Suprapubic skin (tissue), 4 donors: ENCODE results near the gene HS3ST6. TPM values are rescaled to one million over a fixed set of nuclear protein-coding genes. Genes with fewer than 3 reads are reported as not detected.

ENCODE experiments used
- DNase-seq, 2 donors: peaks; one replicate each; pipeline ENCODE4 v3.0.0-alpha.2; 2019; ENCODE audit warnings: low spot score in 2 of 2
- H3K27ac ChIP-seq: fragments of 200-600 bp; sonication (generic); one replicate; pipeline ENCODE4 v1.5.1; 2019
- H3K27me3 ChIP-seq: fragments of 200-600 bp; sonication (generic); one replicate; pipeline ENCODE4 v1.5.1; 2019
- H3K36me3 ChIP-seq: fragments of 200-600 bp; sonication (generic); one replicate; pipeline ENCODE4 v1.5.1; 2019
- H3K4me1 ChIP-seq: fragments of 200-600 bp; sonication (generic); one replicate; pipeline ENCODE4 v1.5.1; 2019
- H3K4me3 ChIP-seq: fragments of 200-600 bp; sonication (generic); one replicate; pipeline ENCODE4 v1.5.1; 2019; ENCODE audit warnings: mild to moderate bottlenecking
- H3K9me3 ChIP-seq: fragments of 200-600 bp; sonication (generic); one replicate; pipeline ENCODE4 v1.5.1; 2019
- CTCF ChIP-seq, 2 donors: fragments of 200-600 bp in 1 of 2; fragments of 450-650 bp in 1 of 2; sonication (generic) in 1 of 2; IDR thresholded peaks; one replicate each; pipeline ENCODE4 v1.5.1; 2016 to 2019; ENCODE audit warnings: antibody characterized with exemption in 2 of 2, mild to moderate bottlenecking in 1 of 2, moderate library complexity in 1 of 2
- EP300 ChIP-seq: sonication (generic); formaldehyde crosslinking; IDR thresholded peaks from one replicate; pipeline ENCODE4 v1.6.1; 2017; ENCODE audit warnings: antibody characterized with exemption
- POLR2A ChIP-seq, 2 donors: fragments of 450-650 bp; IDR thresholded peaks; one replicate each; pipeline ENCODE4 v1.6.1; 2017; ENCODE audit warnings: antibody characterized with exemption in 2 of 2, mild to moderate bottlenecking in 2 of 2, moderate library complexity in 2 of 2
- POLR2AphosphoS5 ChIP-seq, 3 donors: sonication (generic); formaldehyde crosslinking; IDR thresholded peaks; one replicate each; pipeline ENCODE4 v1.6.1; 2017; ENCODE audit warnings: antibody characterized with exemption in 3 of 3
- WGBS: methylation state at CpG from one replicate; pipeline ENCODE4 v1.1.5; 2018; 5-methylcytosine and 5-hydroxymethylcytosine counted together
- total RNA-seq, 4 donors: library from RNA; depleted of rRNA; stranded (reverse); fragments of >200 nt; gene quantifications; one replicate each; pipeline ENCODE4 v1.1.0, GENCODE V29; 2016

Gene HS3ST6
- total RNA-seq, 4 donors from 2014 or later: 28.5 to 76.7 (median 58.5) TPM

- Histone ChIP-seq H3K9me3 (no peaks in the 10 kb centered on the region), H3K4me1 (peaks cover 67% of the 10 kb centered on the region), H3K36me3 (no peaks in the 10 kb centered on the region), H3K4me3 (peak overlapping the region; percentile 10), H3K27me3 (peaks cover 59% of the 10 kb centered on the region), H3K27ac (peak overlapping the region; percentile 81)
- WGBS: 32% methylated on average over 3 of the region's 15 CpGs
- no peak for TF ChIP-seq EP300
- no peak for TF ChIP-seq POLR2AphosphoS5 (IDR thresholded peaks at IDR 0.05)
- TF ChIP-seq CTCF (IDR thresholded peaks at IDR 0.05): no peak
- no peak for TF ChIP-seq POLR2A (IDR thresholded peaks at IDR 0.05)
- DNase-seq: no peak
Measured at GRCh38 chr16:1914084-1914608, 4.1 kb downstream of the HS3ST6 start.

GRCh38 chr16:1913327-1914083, 4.7 kb downstream of the HS3ST6 start:
- Histone ChIP-seq H3K27ac (peak overlapping the region; percentile 81), H3K4me3 (peak overlapping the region; percentile 10), H3K4me1 (peaks cover 61% of the 10 kb centered on the region), H3K27me3 (peaks cover 53% of the 10 kb centered on the region), H3K36me3 (no peaks in the 10 kb centered on the region), H3K9me3 (no peaks in the 10 kb centered on the region)
- TF ChIP-seq EP300 (no peak), POLR2AphosphoS5 (IDR thresholded peaks at IDR 0.05) (peak in 1 of 3 donors; percentile 12)
- DNase-seq: no peak
- WGBS: 44% methylated on average over 6 of the region's 21 CpGs

GRCh38 chr16:1912215-1912543, 6.0 kb downstream of the HS3ST6 start:
- no peak for DNase-seq
- Histone ChIP-seq H3K27ac (peak overlapping the region; percentile 18), H3K36me3 (no peaks in the 10 kb centered on the region), H3K9me3 (no peaks in the 10 kb centered on the region), H3K27me3 (peaks cover 52% of the 10 kb centered on the region), H3K4me1 (peaks cover 53% of the 10 kb centered on the region), H3K4me3 (no peak overlapping the region)
- 54% methylated on average over 3 of the region's 17 CpGs for WGBS
- TF ChIP-seq POLR2AphosphoS5 (IDR thresholded peaks at IDR 0.05): no peak

GRCh38 chr16:1911467-1912214, 6.6 kb downstream of the HS3ST6 start:
- Histone ChIP-seq H3K9me3 (no peaks in the 10 kb centered on the region), H3K27ac (peak overlapping the region; percentile 18), H3K4me3 (no peak overlapping the region), H3K4me1 (peaks cover 56% of the 10 kb centered on the region), H3K36me3 (no peaks in the 10 kb centered on the region), H3K27me3 (peaks cover 46% of the 10 kb centered on the region)
- TF ChIP-seq POLR2A (IDR thresholded peaks at IDR 0.05) (no peak), POLR2AphosphoS5 (IDR thresholded peaks at IDR 0.05) (no peak), EP300 (no peak), CTCF (IDR thresholded peaks at IDR 0.05) (no peak)
- no peak for DNase-seq
- WGBS: 88% methylated on average over 43 of the region's 59 CpGs

GRCh38 chr16:1909561-1910231, 8.5 kb downstream of the HS3ST6 start:
- peaks cover 36% of the 10 kb centered on the region for H3K27me3 ChIP-seq
- H3K27ac ChIP-seq: peak overlapping the region; percentile 15
- no peak overlapping the region for H3K4me3 ChIP-seq
- TF ChIP-seq POLR2AphosphoS5 (IDR thresholded peaks at IDR 0.05): no peak
- TF ChIP-seq CTCF (IDR thresholded peaks at IDR 0.05): no peak
- no peak for TF ChIP-seq EP300
- 71% methylated on average over 5 of the region's 18 CpGs for WGBS
- peaks cover 58% of the 10 kb centered on the region for H3K4me1 ChIP-seq
- no peak for DNase-seq
- no peaks in the 10 kb centered on the region for H3K9me3 ChIP-seq
- no peaks in the 10 kb centered on the region for H3K36me3 ChIP-seq

- no peak for DNase-seq
- TF ChIP-seq EP300 (no peak), CTCF (IDR thresholded peaks at IDR 0.05) (no peak), POLR2AphosphoS5 (IDR thresholded peaks at IDR 0.05) (no peak), POLR2A (IDR thresholded peaks at IDR 0.05) (no peak)
Measured at GRCh38 chr16:1908983-1909382, 9.2 kb downstream of the HS3ST6 start.

More at GRCh38 chr16:1908983-1909382, 9.2 kb downstream of the HS3ST6 start:
- Histone ChIP-seq H3K4me3 (no peak overlapping the region), H3K9me3 (no peaks in the 10 kb centered on the region), H3K4me1 (peaks cover 51% of the 10 kb centered on the region), H3K27me3 (peaks cover 31% of the 10 kb centered on the region), H3K27ac (peak overlapping the region; percentile 15), H3K36me3 (no peaks in the 10 kb centered on the region)
- WGBS: 39% methylated on average over 6 of the region's 9 CpGs
